ENCODE results near the gene TRIAP1.

DNA sequence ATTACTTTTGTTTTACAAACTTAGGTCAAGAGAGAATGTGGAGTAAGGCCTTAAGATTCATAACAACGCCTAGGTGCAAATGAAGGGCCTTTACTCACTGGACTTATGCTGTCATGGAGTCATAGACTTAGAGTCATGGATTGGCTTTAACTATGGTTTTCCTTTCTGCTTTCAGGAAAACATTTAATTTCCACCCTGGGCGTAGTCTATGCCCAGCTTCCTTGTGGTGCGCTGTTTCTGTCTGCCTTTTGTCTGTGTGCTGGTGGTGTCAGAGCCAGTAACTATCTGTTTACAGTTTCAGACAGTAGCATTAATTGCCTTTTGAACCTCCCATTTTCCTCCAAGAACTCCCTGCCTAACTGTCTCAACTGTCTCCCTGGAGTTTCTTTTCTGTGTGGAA, 40.1 kb downstream of the TRIAP1 start:
- TF ChIP-seq GABPA (IDR thresholded peaks at IDR 0.05; ENCODE audit: low read depth) (no peak), SMC3 (IDR thresholded peaks at IDR 0.05; ENCODE audit: low read depth, low read length) (no peak), CHD2 (IDR thresholded peaks at IDR 0.05; ENCODE audit: low read length, partially characterized antibody) (no peak), RAD21 (IDR thresholded peaks at IDR 0.05; ENCODE audit: low read length) (no peak), MEF2A (IDR thresholded peaks at IDR 0.05; ENCODE audit: borderline replicate concordance, low read depth) (no peak), MAX (IDR thresholded peaks at IDR 0.05; ENCODE audit: low read depth) (no peak)
- TF ChIP-seq, protein P1, sequence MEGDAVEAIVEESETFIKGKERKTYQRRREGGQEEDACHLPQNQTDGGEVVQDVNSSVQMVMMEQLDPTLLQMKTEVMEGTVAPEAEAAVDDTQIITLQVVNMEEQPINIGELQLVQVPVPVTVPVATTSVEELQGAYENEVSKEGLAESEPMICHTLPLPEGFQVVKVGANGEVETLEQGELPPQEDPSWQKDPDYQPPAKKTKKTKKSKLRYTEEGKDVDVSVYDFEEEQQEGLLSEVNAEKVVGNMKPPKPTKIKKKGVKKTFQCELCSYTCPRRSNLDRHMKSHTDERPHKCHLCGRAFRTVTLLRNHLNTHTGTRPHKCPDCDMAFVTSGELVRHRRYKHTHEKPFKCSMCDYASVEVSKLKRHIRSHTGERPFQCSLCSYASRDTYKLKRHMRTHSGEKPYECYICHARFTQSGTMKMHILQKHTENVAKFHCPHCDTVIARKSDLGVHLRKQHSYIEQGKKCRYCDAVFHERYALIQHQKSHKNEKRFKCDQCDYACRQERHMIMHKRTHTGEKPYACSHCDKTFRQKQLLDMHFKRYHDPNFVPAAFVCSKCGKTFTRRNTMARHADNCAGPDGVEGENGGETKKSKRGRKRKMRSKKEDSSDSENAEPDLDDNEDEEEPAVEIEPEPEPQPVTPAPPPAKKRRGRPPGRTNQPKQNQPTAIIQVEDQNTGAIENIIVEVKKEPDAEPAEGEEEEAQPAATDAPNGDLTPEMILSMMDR (IDR thresholded peaks at IDR 0.05), result no peak
